Liver (tissue), 9 donors: ENCODE measurements around the gene PELI3. TPM values are rescaled to one million over a fixed set of nuclear protein-coding genes. Genes with fewer than 3 reads are reported as not detected.

Experiments
- DNase-seq: peaks from one replicate; pipeline ENCODE4 v3.0.0-alpha.2; 2017; ENCODE audit warnings: low spot score
- H3K27ac ChIP-seq, 2 donors: one replicate each; pipeline ENCODE4 v1.7.0; 2013; ENCODE audit warnings: inconsistent platforms in 2 of 2, low read length in 2 of 2, control low read depth in 1 of 2, low read depth in 1 of 2, mild to moderate bottlenecking in 1 of 2
- H3K27me3 ChIP-seq, 4 donors: one replicate each; pipeline versions ENCODE4 v1.6.1 to v1.7.0; 2013; ENCODE audit warnings: low read length in 3 of 4, inconsistent platforms in 1 of 4, mild to moderate bottlenecking in 1 of 4, moderate library complexity in 1 of 4; ENCODE audit not compliant: control insufficient read depth in 4 of 4, insufficient read depth in 4 of 4
- H3K36me3 ChIP-seq, 4 donors: one replicate each; pipeline versions ENCODE4 v1.6.1 to v1.7.0; 2013; ENCODE audit warnings: low read length in 3 of 4, mild to moderate bottlenecking in 3 of 4, low read depth in 1 of 4, moderate library complexity in 1 of 4; ENCODE audit not compliant: control insufficient read depth in 4 of 4, insufficient read depth in 3 of 4
- H3K4me1 ChIP-seq, 4 donors: one replicate each; pipeline versions ENCODE4 v1.6.1 to v1.7.0; 2013; ENCODE audit warnings: low read length in 3 of 4, mild to moderate bottlenecking in 3 of 4, moderate library complexity in 1 of 4; ENCODE audit not compliant: control insufficient read depth in 4 of 4, insufficient read depth in 4 of 4
- H3K4me3 ChIP-seq, 3 donors: one replicate each; pipeline versions ENCODE4 v1.6.1 to v1.7.0; 2013; ENCODE audit warnings: low read length in 3 of 3, control low read depth in 1 of 3, low read depth in 1 of 3, mild to moderate bottlenecking in 1 of 3
- H3K9ac ChIP-seq, 2 donors: one replicate each; pipeline ENCODE4 v1.7.0; 2013; ENCODE audit warnings: low read length in 2 of 2, mild to moderate bottlenecking in 2 of 2, moderate library complexity in 2 of 2, control low read depth in 1 of 2, low read depth in 1 of 2
- H3K9me3 ChIP-seq, 4 donors: one replicate each; pipeline versions ENCODE4 v1.6.1 to v1.7.0; 2013; ENCODE audit warnings: low read length in 3 of 4; ENCODE audit not compliant: control insufficient read depth in 4 of 4
- CTCF ChIP-seq: fragments of 150-350 bp; IDR thresholded peaks from 2 replicates; pipeline ENCODE4 v1.5.1; 2017; ENCODE audit warnings: improper control_type of control experiment, low read depth, low read length; ENCODE audit not compliant: missing input control
- GABPA ChIP-seq, 2 donors: IDR thresholded peaks in 1 of 2; conservative IDR thresholded peaks in 1 of 2; 2 replicates each; pipeline ENCODE4 v1.6.1; 2016; ENCODE audit warnings: antibody characterized with exemption in 2 of 2, mild to moderate bottlenecking in 1 of 2, moderate library complexity in 1 of 2
- HNF4A ChIP-seq, 2 donors: conservative IDR thresholded peaks; 2 replicates each; pipeline ENCODE4 v1.6.1; 2016; ENCODE audit warnings: antibody characterized with exemption in 2 of 2, mild to moderate bottlenecking in 2 of 2
- HNF4G ChIP-seq: IDR thresholded peaks from 2 replicates; pipeline ENCODE4 v1.6.1; 2016; ENCODE audit warnings: antibody characterized with exemption
- JUND ChIP-seq, 2 donors: IDR thresholded peaks; 2 replicates each; pipeline ENCODE4 v1.6.1; 2016; ENCODE audit warnings: antibody characterized with exemption in 2 of 2
- NR2F2 ChIP-seq: IDR thresholded peaks from 2 replicates; pipeline ENCODE4 v1.6.1; 2016; ENCODE audit warnings: antibody characterized with exemption
- TAF1 ChIP-seq: conservative IDR thresholded peaks from 2 replicates; pipeline ENCODE4 v1.6.1; 2016; ENCODE audit warnings: antibody characterized with exemption, mild to moderate bottlenecking
- WGBS: extraction: QIAGEN DNeasy Blood & Tissue Kit; methylation state at CpG from one replicate; pipeline ENCODE4 v1.1.7; 2013; 5-methylcytosine and 5-hydroxymethylcytosine counted together
- polyA plus RNA-seq, 2 donors: library from polyadenylated mRNA; stranded (reverse) in 1 of 2; unstranded in 1 of 2; fragments of 200-250 nt in 1 of 2; fragments of >200 nt in 1 of 2; fragmentation: Nextera tagmentation in 1 of 2; extraction: Ambion mirVana in 1 of 2; gene quantifications; one replicate each; pipeline versions ENCODE4 v1.2.1 to v1.2.3, GENCODE V29; 2013 to 2015
- total RNA-seq, 2 donors: library from RNA; depleted of rRNA; stranded (reverse); fragments of >200 nt; gene quantifications; one replicate each; pipeline ENCODE4 v1.2.3, GENCODE V29; 2014
- TF ChIP-seq, protein P1 (sequence below): IDR thresholded peaks from 2 replicates; pipeline ENCODE4 v1.6.1; 2016; ENCODE audit warnings: antibody characterized with exemption
- TF ChIP-seq, protein P2 (sequence below): IDR thresholded peaks from 2 replicates; pipeline ENCODE4 v1.6.1; 2016; ENCODE audit warnings: antibody characterized with exemption
- donor health status: healthy.
- donor health status: healthy.
- donor health status: healthy.
- donor health status: healthy.
- donor health status: healthy.

PELI3 gene
- total and polyA plus RNA-seq, 4 donors, result 1.7 to 5.4 (median 2.1) TPM

GRCh38 chr11:66473608-66474515 lies 7.2 kb downstream of the PELI3 start:
- TF ChIP-seq HNF4G, result no peak
- TF ChIP-seq CTCF, result no peak
- TF ChIP-seq JUND (IDR thresholded peaks at IDR 0.05), result no peak
- TF ChIP-seq, protein P1, sequence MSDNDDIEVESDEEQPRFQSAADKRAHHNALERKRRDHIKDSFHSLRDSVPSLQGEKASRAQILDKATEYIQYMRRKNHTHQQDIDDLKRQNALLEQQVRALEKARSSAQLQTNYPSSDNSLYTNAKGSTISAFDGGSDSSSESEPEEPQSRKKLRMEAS, result no peak
- TF ChIP-seq HNF4A (conservative IDR thresholded peaks at IDR 0.05), result no peak
- H3K27ac ChIP-seq, result no peak overlapping the region
- peaks cover 0 to 8% (median 0%) of the 10 kb centered on the region in 4 donors for H3K36me3 ChIP-seq
- H3K4me3 ChIP-seq, result no peak overlapping the region
- H3K9ac ChIP-seq, result no peak overlapping the region
- no peaks in the 10 kb centered on the region for H3K9me3 ChIP-seq
- no peak for DNase-seq
- H3K4me1 ChIP-seq, result peaks cover 0 to 3% (median 2%) of the 10 kb centered on the region in 4 donors
- H3K27me3 ChIP-seq, result no peaks in the 10 kb centered on the region
- 95% methylated on average over 20 of the region's 20 CpGs for WGBS

DNA sequence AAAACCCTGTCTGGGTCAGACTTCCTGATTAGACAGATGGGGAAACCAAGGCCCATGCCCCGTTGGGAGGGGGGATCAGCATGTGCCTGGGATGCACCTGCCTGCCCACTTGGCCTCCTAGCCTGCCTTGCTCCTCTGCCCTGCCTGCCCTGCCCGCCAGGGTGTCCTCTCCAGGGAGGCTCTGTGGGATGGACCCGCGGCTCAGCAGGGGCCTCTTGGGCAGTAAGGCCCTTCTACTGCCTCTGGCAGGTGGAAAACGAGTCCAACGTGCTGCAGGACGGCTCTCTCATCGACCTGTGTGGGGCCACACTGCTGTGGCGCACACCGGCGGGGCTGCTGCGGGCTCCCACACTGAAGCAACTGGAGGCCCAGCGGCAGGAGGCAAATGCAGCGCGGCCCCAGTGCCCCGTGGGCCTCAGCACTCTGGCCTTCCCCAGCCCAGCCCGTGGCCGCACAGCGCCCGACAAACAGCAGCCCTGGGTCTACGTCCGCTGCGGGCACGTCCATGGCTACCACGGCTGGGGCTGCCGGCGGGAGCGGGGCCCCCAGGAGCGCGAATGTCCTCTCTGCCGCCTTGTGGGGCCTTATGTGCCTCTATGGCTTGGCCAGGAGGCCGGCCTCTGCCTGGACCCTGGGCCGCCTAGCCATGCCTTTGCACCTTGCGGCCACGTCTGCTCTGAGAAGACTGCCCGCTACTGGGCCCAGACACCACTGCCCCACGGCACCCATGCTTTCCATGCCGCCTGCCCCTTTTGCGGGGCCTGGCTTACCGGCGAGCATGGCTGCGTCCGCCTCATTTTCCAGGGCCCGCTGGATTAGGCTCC lies 8.9 kb downstream of the PELI3 start:
- Histone ChIP-seq H3K36me3 (peaks cover 0 to 8% (median 0%) of the 10 kb centered on the region in 4 donors), H3K4me3 (no peak overlapping the region), H3K27ac (no peak overlapping the region), H3K4me1 (peaks cover 2 to 11% (median 8%) of the 10 kb centered on the region in 4 donors), H3K9ac (no peak overlapping the region), H3K27me3 (no peaks in the 10 kb centered on the region), H3K9me3 (no peaks in the 10 kb centered on the region)
- DNase-seq, result no peak
- 96% methylated on average over 44 of the region's 44 CpGs for WGBS
- TF ChIP-seq NR2F2 (no peak), TAF1 (no peak), HNF4G (no peak)
- TF ChIP-seq, protein P1, result no peak

- TF ChIP-seq HNF4G (no peak), GABPA (IDR thresholded peaks at IDR 0.05 in 1 of 2, conservative IDR thresholded peaks at IDR 0.05 in 1 of 2) (no peak), CTCF (no peak), JUND (IDR thresholded peaks at IDR 0.05) (no peak)
- TF ChIP-seq, protein P1, result no peak
- TF ChIP-seq, protein P2, sequence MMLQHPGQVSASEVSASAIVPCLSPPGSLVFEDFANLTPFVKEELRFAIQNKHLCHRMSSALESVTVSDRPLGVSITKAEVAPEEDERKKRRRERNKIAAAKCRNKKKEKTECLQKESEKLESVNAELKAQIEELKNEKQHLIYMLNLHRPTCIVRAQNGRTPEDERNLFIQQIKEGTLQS, result no peak
- 80% methylated on average over 10 of the region's 10 CpGs for WGBS
- Histone ChIP-seq H3K9ac (no peak overlapping the region), H3K27me3 (no peaks in the 10 kb centered on the region), H3K36me3 (peaks cover 0 to 8% (median 0%) of the 10 kb centered on the region in 4 donors), H3K4me1 (peaks cover 2 to 16% (median 13%) of the 10 kb centered on the region in 4 donors), H3K4me3 (no peak overlapping the region), H3K9me3 (no peaks in the 10 kb centered on the region), H3K27ac (no peak overlapping the region)
- DNase-seq, result no peak
Observed at GRCh38 chr11:66476173-66476840, 9.6 kb downstream of the PELI3 start.
